ENCODE data around the gene PROX1.

The PROX1 gene

GRCh38 chr1:213982289-213982671, 5.5 kb upstream of the PROX1 start:
- DNase-seq (ENCODE audit: low read depth), result no peak

DNA sequence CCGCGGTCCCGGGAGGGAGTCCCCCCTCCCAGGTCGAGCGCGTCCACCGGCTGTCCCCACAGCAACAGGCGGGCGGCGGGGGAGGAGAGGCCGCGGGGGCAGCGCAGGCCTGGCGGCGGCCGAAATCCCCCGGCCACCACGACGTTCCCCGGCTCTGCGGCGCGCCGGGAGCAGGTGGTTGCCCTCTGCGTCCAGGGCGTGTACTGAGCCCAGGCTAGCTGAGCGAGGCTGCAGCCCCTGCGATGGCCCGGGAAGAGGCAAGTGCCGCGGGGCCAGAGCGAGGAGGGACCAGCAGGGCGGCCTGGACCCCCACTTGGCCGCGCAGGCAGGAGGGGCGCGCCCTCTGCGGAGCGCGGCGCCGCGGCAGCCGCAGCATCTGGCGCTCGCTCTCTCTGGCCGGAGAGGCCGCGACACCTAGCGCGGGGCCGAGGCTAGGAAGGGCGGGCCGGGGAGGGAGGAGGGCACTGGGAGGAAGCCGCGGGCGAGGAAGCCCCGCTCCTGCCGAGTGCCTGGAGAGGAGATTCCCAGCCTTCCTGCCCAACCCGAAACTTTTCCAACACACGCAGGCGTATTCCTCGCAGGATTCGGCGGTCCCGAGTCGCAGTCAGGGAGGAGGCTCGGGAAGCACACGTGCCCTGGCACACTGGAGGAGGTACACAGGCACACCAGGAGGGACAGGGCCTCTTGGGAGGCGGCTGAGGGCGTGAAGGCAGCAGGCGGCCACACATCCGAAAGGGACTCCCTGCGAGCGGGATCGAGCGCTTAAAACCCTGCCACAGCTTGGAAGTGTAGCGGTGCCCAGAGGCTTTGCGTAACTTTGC, 4.9 kb upstream of the PROX1 start:
- no peak for DNase-seq (ENCODE audit: low read depth)

- DNase-seq (ENCODE audit: low read depth), result no peak
These were observed 4.0 kb upstream of the PROX1 start for GRCh38 chr1:213983493-213984386.

- no peak for DNase-seq (ENCODE audit: low read depth)
These were observed 3.2 kb upstream of the PROX1 start for GRCh38 chr1:213984387-213985208.

DNA sequence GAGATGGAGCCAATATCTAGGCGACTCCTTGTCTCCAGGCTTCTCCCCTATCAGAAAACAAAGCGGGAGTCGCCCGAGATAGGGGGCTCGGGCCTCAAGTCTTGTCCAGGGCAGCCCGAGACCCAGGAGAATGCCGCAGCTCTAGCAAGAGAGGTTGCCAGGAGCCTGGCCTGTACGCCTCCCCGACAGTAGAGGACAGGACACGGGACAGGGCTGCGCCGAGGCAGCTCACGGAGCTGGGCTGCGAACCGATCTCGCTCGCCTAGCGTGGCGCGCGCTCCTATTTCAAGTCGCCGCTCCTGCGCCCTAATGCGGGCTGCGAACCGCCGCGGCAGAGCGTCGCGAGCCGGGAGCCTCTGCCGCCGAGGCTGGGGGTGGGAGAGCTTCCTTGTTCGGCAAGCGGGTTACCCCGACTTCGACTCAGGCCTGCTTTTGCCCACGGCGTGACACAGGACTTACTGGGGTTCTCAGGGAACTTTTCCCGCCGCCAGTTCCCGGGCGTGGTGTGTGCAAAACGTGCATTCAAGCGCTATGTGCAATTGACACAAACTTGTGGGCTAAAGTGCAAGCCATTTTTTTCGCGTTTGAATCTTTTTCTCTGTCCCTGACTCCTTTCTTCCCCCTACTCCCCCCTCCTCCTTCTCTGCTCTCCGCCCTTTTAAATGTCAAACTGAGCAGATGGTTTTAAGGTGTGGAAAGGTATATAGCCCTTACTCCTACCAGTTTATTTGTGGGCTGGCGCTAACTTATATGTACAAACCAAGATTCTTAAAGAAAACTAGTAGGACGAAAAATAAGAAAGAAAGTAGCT, 2.4 kb upstream of the PROX1 start:
- DNase-seq (ENCODE audit: low read depth), result no peak

DNA sequence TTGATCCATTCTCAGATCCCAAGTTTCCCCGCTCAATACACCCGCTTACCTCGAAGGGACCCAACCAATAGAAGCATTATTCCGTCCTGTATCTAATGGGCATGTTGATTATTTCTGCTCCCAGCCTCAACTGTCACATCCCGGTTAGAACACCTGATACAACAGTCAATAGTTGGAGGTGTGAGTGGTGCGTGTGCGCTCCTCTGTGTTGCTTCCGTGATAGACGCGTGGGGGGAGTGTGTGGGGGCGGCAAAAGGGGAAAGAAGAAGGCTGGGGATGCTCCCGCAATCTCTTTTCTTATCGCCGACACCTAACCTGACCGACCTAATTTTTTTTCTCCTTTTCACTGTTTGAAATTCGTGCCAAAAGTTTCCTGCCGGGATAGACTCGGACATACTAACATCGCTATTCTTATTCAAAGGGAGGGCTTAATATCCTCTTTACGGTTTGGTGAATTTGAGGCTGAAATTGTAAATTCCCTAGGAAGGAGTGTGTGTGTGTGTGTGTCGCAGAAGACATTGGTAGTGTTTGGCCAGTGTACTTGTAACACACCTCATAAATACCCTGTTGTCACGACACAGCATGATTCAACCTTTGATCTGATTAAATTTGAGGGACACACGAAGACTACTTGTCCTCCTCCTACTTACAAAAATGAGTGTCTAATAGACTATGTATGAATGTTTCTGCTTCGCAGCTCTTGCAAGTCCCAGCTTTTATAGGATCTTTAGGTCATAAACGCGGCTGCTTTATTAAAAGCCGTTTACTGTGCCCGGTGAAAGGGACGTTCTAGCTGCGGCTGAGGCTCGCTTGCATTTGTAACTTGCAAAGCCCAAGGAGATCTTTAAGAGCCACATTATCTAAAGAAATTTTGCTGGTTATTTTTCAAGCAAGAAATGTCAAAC, 1.5 kb upstream of the PROX1 start:
- DNase-seq (ENCODE audit: low read depth), result no peak

DNA sequence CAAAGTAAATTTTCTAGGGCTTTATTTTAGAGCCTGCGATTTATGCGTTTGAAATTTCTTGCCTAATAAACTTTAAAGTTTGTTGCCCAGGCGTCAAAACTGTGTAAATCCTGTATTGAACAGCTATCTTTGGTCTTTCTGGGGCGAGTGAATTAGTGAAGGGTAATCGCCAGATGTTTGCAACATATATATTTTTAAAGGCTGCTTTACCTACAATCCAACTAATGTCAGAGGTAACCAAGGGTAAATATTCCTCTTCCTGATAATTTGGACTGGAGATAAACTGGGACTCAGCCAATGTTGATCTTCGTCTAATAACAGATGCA, 885 bp upstream of the PROX1 start:
- DNase-seq (ENCODE audit: low read depth), result no peak

DNA sequence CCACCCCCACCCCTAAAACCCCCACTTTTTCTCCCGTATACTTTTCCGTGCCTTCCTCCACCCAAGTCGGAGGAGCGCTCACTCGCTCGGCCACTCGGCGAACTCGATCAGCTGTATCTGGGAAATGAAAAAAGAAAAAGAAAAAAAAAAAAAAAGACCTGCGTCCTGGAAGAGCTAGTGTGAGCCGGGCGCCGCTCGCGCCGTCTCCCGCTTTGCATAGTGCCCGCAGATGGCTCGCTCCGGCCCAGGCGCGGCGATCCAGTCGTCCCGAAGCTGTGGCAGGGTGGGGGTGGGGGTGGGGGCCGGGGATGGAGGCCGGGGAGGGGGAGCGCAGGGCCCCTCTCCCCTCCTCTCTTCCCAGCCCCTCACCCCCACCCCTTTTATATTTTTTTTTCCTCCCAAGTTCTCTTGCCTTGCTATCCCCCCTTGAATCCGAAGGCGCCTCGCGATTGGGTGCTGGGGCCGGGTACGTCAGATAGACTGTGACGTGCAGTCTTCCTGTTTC, 299 bp upstream of the PROX1 start:
- DNase-seq (ENCODE audit: low read depth), result no peak

DNA sequence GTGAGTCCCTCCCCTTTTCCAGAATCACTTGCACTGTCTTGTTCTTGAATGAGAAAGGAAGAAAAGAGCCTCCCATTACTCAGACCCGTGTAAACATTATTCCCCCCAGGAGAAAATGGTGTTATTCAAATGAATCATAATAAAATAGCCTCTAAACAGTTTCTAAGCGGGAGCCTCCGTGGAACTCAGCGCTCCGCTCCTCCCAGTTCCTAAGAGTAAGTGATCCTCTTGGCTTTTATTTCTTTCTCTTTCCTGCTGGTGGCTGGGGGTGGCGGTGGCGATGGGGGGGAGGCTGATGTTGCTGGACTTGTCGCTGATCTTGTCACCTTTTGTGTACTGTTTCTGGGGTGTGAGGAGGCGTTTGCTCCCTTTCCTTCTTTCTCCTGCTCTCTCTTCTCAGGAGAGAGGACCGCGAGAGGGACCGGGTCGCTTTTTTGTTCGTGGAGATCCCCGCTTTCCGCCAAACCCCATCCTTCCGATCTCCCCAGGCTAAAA, 781 bp downstream of the PROX1 start:
- DNase-seq (ENCODE audit: low read depth), result peak; percentile 6

DNA sequence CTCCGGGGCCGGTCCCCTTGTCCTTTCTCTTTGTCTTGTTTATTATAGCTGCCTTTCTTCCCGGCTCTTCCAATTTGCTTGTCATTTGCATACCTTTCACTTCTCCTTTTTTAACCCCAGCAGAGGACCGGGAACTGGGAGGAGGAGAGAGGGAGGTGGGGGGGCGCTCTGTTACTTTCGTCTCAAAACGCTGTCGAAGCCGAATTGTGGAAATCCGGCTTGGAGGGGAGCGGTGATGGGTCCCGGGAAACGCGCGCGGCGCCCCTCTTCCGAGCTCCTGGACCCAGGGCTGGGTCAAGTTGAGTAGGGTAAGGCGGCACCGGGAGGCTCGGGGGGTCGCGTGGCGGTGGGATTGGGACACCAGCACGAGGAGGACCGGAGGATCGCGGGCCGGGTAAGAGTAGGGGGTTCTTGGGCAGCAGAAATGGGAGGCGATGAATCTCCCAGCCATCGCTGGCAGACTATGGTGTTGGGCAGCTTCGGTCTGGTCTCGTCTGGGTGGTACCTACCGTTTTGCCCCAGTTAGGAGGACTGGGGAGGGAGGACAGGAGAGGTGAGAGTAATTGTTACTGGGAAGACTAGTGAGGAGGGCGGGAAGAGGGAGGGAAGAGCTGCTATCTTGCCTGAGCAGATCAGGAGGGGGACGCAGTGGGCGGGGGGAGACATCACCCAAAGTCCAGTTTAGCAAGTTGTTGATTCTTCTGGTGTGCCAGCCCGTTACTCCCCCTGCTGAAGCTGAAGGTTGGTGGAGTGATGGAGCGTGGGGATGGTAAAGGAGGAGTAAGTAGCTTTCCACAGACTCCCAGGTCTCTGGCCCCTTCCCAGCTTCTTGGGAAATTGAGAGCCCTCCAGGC, 1.5 kb downstream of the PROX1 start:
- DNase-seq (ENCODE audit: low read depth), result no peak

GRCh38 chr1:213993929-213994328, 6.2 kb downstream of the PROX1 start:
- DNase-seq (ENCODE audit: low read depth), result no peak

GRCh38 chr1:213994888-213995287, 7.1 kb downstream of the PROX1 start:
- DNase-seq (ENCODE audit: low read depth), result no peak

DNA sequence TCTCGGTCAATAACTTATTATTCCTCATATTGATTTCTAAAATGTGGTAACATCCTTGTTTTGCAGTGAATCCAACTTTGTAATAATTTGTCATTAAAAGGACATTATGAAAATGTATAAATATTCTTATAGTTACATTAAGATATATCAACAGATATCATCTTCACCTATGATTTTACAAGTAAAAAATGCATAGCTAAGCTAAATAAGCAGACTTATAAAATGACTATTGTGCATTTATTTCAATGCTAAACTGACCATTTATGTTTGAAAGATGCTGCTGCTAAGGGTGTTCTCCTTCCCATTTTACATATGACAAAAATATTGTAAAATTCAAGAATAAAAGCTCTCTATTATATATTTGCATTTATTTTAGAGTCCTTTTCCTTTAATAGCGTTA, 7.8 kb downstream of the PROX1 start:
- DNase-seq (ENCODE audit: low read depth), result no peak

GRCh38 chr1:213996320-213997037, 8.7 kb downstream of the PROX1 start:
- no peak for DNase-seq (ENCODE audit: low read depth)

DNA sequence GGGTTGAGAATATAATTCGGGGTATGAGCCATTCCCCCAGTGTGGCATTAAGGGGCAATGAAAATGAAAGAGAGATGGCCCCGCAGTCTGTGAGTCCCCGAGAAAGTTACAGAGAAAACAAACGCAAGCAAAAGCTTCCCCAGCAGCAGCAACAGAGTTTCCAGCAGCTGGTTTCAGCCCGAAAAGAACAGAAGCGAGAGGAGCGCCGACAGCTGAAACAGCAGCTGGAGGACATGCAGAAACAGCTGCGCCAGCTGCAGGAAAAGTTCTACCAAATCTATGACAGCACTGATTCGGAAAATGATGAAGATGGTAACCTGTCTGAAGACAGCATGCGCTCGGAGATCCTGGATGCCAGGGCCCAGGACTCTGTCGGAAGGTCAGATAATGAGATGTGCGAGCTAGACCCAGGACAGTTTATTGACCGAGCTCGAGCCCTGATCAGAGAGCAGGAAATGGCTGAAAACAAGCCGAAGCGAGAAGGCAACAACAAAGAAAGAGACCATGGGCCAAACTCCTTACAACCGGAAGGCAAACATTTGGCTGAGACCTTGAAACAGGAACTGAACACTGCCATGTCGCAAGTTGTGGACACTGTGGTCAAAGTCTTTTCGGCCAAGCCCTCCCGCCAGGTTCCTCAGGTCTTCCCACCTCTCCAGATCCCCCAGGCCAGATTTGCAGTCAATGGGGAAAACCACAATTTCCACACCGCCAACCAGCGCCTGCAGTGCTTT, 9.4 kb downstream of the PROX1 start:
- DNase-seq (ENCODE audit: low read depth), result no peak

GRCh38 chr1:213997772-213998107, 10.0 kb downstream of the PROX1 start:
- no peak for DNase-seq (ENCODE audit: low read depth)

GRCh38 chr1:213998785-213999184, 11.0 kb downstream of the PROX1 start:
- no peak for DNase-seq (ENCODE audit: low read depth)

DNA sequence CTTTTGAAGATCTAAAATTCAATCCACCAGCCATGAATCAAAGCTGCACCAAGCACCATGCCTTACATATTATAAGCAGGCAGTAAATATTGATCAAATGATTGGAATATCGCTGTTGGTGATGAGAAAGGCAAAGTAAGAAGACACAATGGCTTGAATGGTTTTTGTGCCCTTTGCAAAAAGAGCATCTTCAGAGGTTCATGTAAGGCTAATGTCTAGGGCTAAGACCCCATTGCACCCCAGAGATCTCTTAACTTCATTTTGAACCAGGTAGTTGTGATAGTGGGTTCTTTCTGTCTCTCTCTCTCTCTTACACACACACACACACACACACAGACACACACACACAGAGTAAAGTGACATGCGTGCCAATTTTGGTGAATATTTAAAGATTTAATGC, 12.0 kb downstream of the PROX1 start:
- no peak for DNase-seq (ENCODE audit: low read depth)
